ENCODE measurements around the gene NME8. TPM values are rescaled to one million over a fixed set of nuclear protein-coding genes. Genes with fewer than 3 reads are reported as not detected.

Gene NME8
- total and polyA plus RNA-seq, 3 experiments from 2014 or later, result not detected

- Histone ChIP-seq H3K36me3 (ENCODE audit: insufficient read depth, low read length) (no peaks in the 10 kb centered on the region), H3K4me1 (ENCODE audit: insufficient read depth, low read length) (no peaks in the 10 kb centered on the region), H3K4me3 (ENCODE audit: low read length) (no peak overlapping the region), H3K27me3 (ENCODE audit: insufficient read depth, low read length, poor library complexity, severe bottlenecking) (no peaks in the 10 kb centered on the region), H3K27ac (ENCODE audit: low read depth, low read length) (no peak overlapping the region), H3K9me3 (ENCODE audit: low read length) (no peaks in the 10 kb centered on the region)
- H3K27ac Mint-ChIP-seq, result no peak overlapping the region
- CTCF ChIA-PET, result interaction anchor here (1.1 kb wide), 1 partner anchor 12 kb away, joined by 3 read pairs; the partner anchor contains the start of gene EPDR1
- no peaks in the 10 kb centered on the region for H3K4me1 Mint-ChIP-seq
- H3K27me3 Mint-ChIP-seq, result peaks cover 12 to 25% of the 10 kb centered on the region in 2 donors
- POLR2A ChIA-PET, result no interaction called here
- H3K4me3 Mint-ChIP-seq, result no peak overlapping the region
- no peaks in the 10 kb centered on the region for H3K36me3 Mint-ChIP-seq
- H3K9me3 Mint-ChIP-seq, result no peaks in the 10 kb centered on the region
- DNase-seq, result no peak
Observed at GRCh38 chr7:37908221-37908788, 59.9 kb downstream of the NME8 start.

- DNase-seq, result no peak
- H3K27me3 Mint-ChIP-seq, result peaks cover 19 to 63% of the 10 kb centered on the region in 2 donors
- CTCF ChIA-PET, result no interaction called here
Observed at GRCh38 chr7:37912756-37913155, 64.4 kb downstream of the NME8 start.

DNA sequence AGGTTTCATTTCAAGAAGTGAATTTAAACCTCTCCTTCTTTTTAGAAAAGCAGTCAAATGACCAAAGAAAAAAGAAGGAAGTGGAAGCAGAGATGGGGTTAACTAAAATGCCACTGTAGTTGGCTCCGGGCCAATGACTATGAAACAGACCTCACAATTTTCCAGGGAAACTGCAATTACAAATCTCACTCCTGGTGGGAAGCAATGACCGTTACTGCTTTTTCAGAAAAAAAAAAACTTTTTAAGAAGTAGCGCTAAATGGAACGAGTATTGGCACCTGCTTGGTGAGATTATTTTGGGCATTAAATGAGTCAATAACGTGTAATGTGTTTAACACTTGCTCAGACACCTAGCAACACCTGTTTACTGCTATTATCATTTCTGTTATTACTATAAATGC lies 67.0 kb downstream of the NME8 start:
- Mint-ChIP-seq H3K4me1 (peaks cover 14 to 28% (median 14%) of the 10 kb centered on the region in 3 donors), H3K27me3 (peaks cover 42 to 89% of the 10 kb centered on the region in 2 donors), H3K4me3 (peak overlapping the region in 1 of 7 donors; percentile 9), H3K27ac (no peak overlapping the region), H3K36me3 (no peaks in the 10 kb centered on the region), H3K9me3 (no peaks in the 10 kb centered on the region)
- ChIA-PET CTCF (no interaction called here), POLR2A (no interaction called here)
- DNase-seq, result no peak
- H3K4me1 ChIP-seq (ENCODE audit: insufficient read depth, low read length), result no peaks in the 10 kb centered on the region
- no peaks in the 10 kb centered on the region for H3K9me3 ChIP-seq (ENCODE audit: low read length)
- peaks cover 8% of the 10 kb centered on the region for H3K27me3 ChIP-seq (ENCODE audit: insufficient read depth, low read length, poor library complexity, severe bottlenecking)
- H3K27ac ChIP-seq (ENCODE audit: low read depth, low read length), result no peak overlapping the region
- no peaks in the 10 kb centered on the region for H3K36me3 ChIP-seq (ENCODE audit: insufficient read depth, low read length)
- no peak overlapping the region for H3K4me3 ChIP-seq (ENCODE audit: low read length)

More at GRCh38 chr7:37912756-37913155, 64.4 kb downstream of the NME8 start:
- peaks cover 9 to 24% (median 10%) of the 10 kb centered on the region in 3 donors for H3K4me1 Mint-ChIP-seq
- Histone ChIP-seq H3K9me3 (ENCODE audit: low read length) (no peaks in the 10 kb centered on the region), H3K36me3 (ENCODE audit: insufficient read depth, low read length) (no peaks in the 10 kb centered on the region), H3K27me3 (ENCODE audit: insufficient read depth, low read length, poor library complexity, severe bottlenecking) (peaks cover 8% of the 10 kb centered on the region), H3K4me1 (ENCODE audit: insufficient read depth, low read length) (no peaks in the 10 kb centered on the region), H3K27ac (ENCODE audit: low read depth, low read length) (no peak overlapping the region), H3K4me3 (ENCODE audit: low read length) (no peak overlapping the region)
- H3K36me3 Mint-ChIP-seq, result no peaks in the 10 kb centered on the region
- H3K4me3 Mint-ChIP-seq, result no peak overlapping the region
- POLR2A ChIA-PET, result no interaction called here
- no peaks in the 10 kb centered on the region for H3K9me3 Mint-ChIP-seq
- H3K27ac Mint-ChIP-seq, result no peak overlapping the region

DNA sequence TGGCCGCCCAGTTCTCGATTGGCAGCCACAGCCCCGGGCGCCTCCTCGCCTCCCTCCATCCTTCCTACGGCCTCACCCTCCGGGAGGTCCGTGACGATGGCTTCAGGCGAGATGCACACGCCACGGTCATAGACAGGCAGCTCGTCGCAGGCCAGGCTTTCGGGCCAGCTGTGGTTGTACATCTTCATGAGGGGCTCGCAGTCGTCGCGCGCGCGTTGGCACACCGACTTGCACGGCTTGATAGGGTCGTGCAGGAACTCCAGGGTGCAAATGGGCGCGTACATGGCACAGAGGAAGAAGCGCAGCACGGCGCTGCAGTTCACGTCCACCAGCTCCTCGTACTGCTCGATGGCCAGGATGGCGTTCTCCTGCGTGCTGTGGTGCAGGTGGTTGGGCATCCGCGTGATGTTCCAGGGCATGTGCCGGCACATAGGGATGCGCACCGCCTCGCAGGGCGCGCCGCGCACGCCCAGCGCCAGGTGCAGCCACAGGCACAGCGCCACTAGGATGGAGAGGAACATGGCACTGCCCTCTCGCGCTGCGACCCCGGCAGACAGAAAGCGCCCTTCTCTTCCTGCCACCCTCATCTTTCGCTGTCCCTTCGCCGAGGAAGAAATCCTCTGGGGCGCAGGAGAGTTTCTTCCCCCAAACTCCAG lies 67.7 kb downstream of the NME8 start:
- Histone ChIP-seq H3K4me3 (ENCODE audit: low read length) (no peak overlapping the region), H3K27me3 (ENCODE audit: insufficient read depth, low read length, poor library complexity, severe bottlenecking) (peaks cover 8% of the 10 kb centered on the region), H3K4me1 (ENCODE audit: insufficient read depth, low read length) (no peaks in the 10 kb centered on the region), H3K9me3 (ENCODE audit: low read length) (no peaks in the 10 kb centered on the region), H3K27ac (ENCODE audit: low read depth, low read length) (no peak overlapping the region), H3K36me3 (ENCODE audit: insufficient read depth, low read length) (no peaks in the 10 kb centered on the region)
- no peaks in the 10 kb centered on the region for H3K36me3 Mint-ChIP-seq
- DNase-seq, result no peak
- peak overlapping the region in 1 of 8 donors; percentile 20 for H3K27ac Mint-ChIP-seq
- peaks cover 43 to 85% of the 10 kb centered on the region in 2 donors for H3K27me3 Mint-ChIP-seq
- CTCF ChIA-PET, result no interaction called here
- POLR2A ChIA-PET, result no interaction called here
- peaks cover 15 to 30% (median 16%) of the 10 kb centered on the region in 3 donors for H3K4me1 Mint-ChIP-seq
- H3K9me3 Mint-ChIP-seq, result no peaks in the 10 kb centered on the region
- peak overlapping the region in 4 of 7 donors; percentile 21 to 67 (median 50) for H3K4me3 Mint-ChIP-seq

- H3K36me3 Mint-ChIP-seq, result no peaks in the 10 kb centered on the region
- peak within 1 kb of the TSS; percentile 10 to 72 (median 44) for H3K4me3 Mint-ChIP-seq
- no peak within 1 kb of the TSS for H3K27ac ChIP-seq (ENCODE audit: low read depth, low read length)
- H3K27me3 Mint-ChIP-seq, result peaks cover 43 to 86% of the 10 kb centered on the region in 2 donors
- H3K27me3 ChIP-seq (ENCODE audit: insufficient read depth, low read length, poor library complexity, severe bottlenecking), result peaks cover 8% of the 10 kb centered on the region
- ChIA-PET CTCF (interaction anchor here (1.2 kb wide), 1 partner anchor 83 kb away, joined by 4 read pairs; no protein-coding TSS in a partner anchor), POLR2A (no interaction called here)
- peaks cover 15 to 37% (median 20%) of the 10 kb centered on the region in 3 donors for H3K4me1 Mint-ChIP-seq
- no peak within 1 kb of the TSS for H3K4me3 ChIP-seq (ENCODE audit: low read length)
- no peak for DNase-seq
- no peaks in the 10 kb centered on the region for H3K4me1 ChIP-seq (ENCODE audit: insufficient read depth, low read length)
- peak within 1 kb of the TSS in 2 of 8 donors; percentile 5 to 20 for H3K27ac Mint-ChIP-seq
- no peaks in the 10 kb centered on the region for H3K9me3 ChIP-seq (ENCODE audit: low read length)
- H3K36me3 ChIP-seq (ENCODE audit: insufficient read depth, low read length), result no peaks in the 10 kb centered on the region
- no peaks in the 10 kb centered on the region for H3K9me3 Mint-ChIP-seq
Observed at GRCh38 chr7:37916673-37917660, 68.6 kb downstream of the NME8 start, which contains the start of gene SFRP4. TSS of gene SFRP4 (minus strand) at chr7:37916817. CDS start at chr7:37916537, 280 bp downstream.

- Mint-ChIP-seq H3K9me3 (peaks cover 0 to 4% (median 0%) of the 10 kb centered on the region in 5 donors), H3K27ac (no peak overlapping the region)
Observed at GRCh38 chr7:37918526-37918925, 70.1 kb downstream of the NME8 start.

DNA sequence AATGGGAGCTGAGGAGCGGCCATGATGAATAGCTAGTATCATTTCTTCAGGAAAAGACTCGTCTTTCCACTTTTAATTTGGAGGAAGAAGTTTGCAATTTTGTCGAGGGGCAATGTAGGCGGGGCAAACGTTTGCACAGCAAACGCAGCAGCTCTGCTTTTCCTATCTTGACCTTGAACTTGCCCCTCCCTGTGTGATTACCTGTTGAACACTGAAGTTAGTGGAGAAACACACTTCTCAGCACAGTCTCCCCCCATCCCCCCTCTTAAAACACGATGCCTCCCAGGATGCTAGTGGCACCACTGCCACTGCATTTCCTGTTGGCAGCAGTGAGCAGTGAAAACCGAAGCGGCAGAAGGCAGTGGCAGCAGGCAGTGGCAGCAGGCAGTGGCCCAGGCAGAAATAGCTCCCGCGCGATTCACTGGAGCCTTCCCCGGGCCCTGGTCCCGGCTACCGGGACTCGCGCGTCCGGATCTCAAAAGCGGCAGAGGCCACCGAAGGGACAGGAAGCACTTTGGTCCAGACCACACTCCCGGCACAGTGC lies 72.0 kb downstream of the NME8 start, which contains the start of gene EPDR1:
Gene EPDR1, plus strand, starts transcription at position 336 of the 544 bp plus-strand sequence. CDS start 300 bp downstream, outside the sequence.
- Histone ChIP-seq H3K4me3 (ENCODE audit: low read length) (no peak within 1 kb of the TSS), H3K27ac (ENCODE audit: low read depth, low read length) (no peak within 1 kb of the TSS), H3K36me3 (ENCODE audit: insufficient read depth, low read length) (no peaks in the 10 kb centered on the region), H3K9me3 (ENCODE audit: low read length) (no peaks in the 10 kb centered on the region), H3K4me1 (ENCODE audit: insufficient read depth, low read length) (no peaks in the 10 kb centered on the region), H3K27me3 (ENCODE audit: insufficient read depth, low read length, poor library complexity, severe bottlenecking) (peaks cover 8% of the 10 kb centered on the region)
- Mint-ChIP-seq H3K4me3 (peak within 1 kb of the TSS; percentile 24 to 88 (median 79)), H3K4me1 (peaks cover 15 to 35% (median 20%) of the 10 kb centered on the region in 3 donors), H3K27me3 (peaks cover 35 to 87% of the 10 kb centered on the region in 2 donors), H3K9me3 (peaks cover 0 to 6% (median 3%) of the 10 kb centered on the region in 5 donors), H3K27ac (peak within 1 kb of the TSS in 3 of 8 donors; percentile 19 to 70 (median 59)), H3K36me3 (no peaks in the 10 kb centered on the region)
- POLR2A ChIA-PET, result no interaction called here
- DNase-seq, result peak in 1 of 5 donors; percentile 31
- CTCF ChIA-PET, result interaction anchor here (1.4 kb wide), 1 partner anchor 12 kb away, joined by 3 read pairs; no protein-coding TSS in a partner anchor

More at GRCh38 chr7:37918526-37918925, 70.1 kb downstream of the NME8 start:
- no peak for DNase-seq
- H3K4me1 Mint-ChIP-seq, result peaks cover 15 to 38% (median 20%) of the 10 kb centered on the region in 3 donors
- Histone ChIP-seq H3K27me3 (ENCODE audit: insufficient read depth, low read length, poor library complexity, severe bottlenecking) (peaks cover 8% of the 10 kb centered on the region), H3K4me1 (ENCODE audit: insufficient read depth, low read length) (no peaks in the 10 kb centered on the region), H3K9me3 (ENCODE audit: low read length) (no peaks in the 10 kb centered on the region), H3K4me3 (ENCODE audit: low read length) (no peak overlapping the region), H3K36me3 (ENCODE audit: insufficient read depth, low read length) (no peaks in the 10 kb centered on the region), H3K27ac (ENCODE audit: low read depth, low read length) (no peak overlapping the region)
- no peaks in the 10 kb centered on the region for H3K36me3 Mint-ChIP-seq
- H3K4me3 Mint-ChIP-seq, result no peak overlapping the region
- ChIA-PET CTCF (interaction anchor here (1.2 kb wide), 1 partner anchor 85 kb away, joined by 4 read pairs; no protein-coding TSS in a partner anchor), POLR2A (no interaction called here)
- peaks cover 42 to 87% of the 10 kb centered on the region in 2 donors for H3K27me3 Mint-ChIP-seq
